GM23338 (cell line): ENCODE measurements around the gene INO80.

Source experiments
- CREB1 ChIP-seq: fragments of 250-450 bp; sonication (Bioruptor Pico); IDR thresholded peaks from 2 replicates; pipeline ENCODE4 v1.5.0; 2020; ENCODE audit warnings: low read depth, mild to moderate bottlenecking, moderate library complexity
- EZH2 ChIP-seq: fragments of 200-600 bp; sonication (generic); IDR thresholded peaks from one replicate; pipeline ENCODE4 v1.8.0; 2017; ENCODE audit warnings: antibody characterized with exemption, mild to moderate bottlenecking, low read depth; ENCODE audit not compliant: unreplicated experiment
- EZH2phosphoT487 ChIP-seq: fragments of 200-600 bp; sonication (generic); IDR thresholded peaks from one replicate; pipeline ENCODE4 v1.8.1; 2018; ENCODE audit warnings: antibody characterized with exemption; ENCODE audit not compliant: unreplicated experiment
- POLR2AphosphoS5 ChIP-seq: IDR thresholded peaks from 2 replicates; pipeline ENCODE4 v1.6.1; 2016; ENCODE audit warnings: antibody characterized with exemption, low read depth
- REST ChIP-seq: IDR thresholded peaks from one replicate; pipeline ENCODE4 v1.6.1; 2018; ENCODE audit warnings: antibody characterized with exemption; ENCODE audit not compliant: unreplicated experiment
- STAT1 ChIP-seq: IDR thresholded peaks from one replicate; pipeline ENCODE4 v1.6.1; 2016; ENCODE audit warnings: antibody characterized with exemption; ENCODE audit not compliant: unreplicated experiment
- ZNF114 ChIP-seq: fragments of 250-450 bp; sonication (Bioruptor Pico); IDR thresholded peaks from 2 replicates; pipeline ENCODE4 v1.5.0; 2020; ENCODE audit warnings: mild to moderate bottlenecking, moderate library complexity
- TF ChIP-seq, protein P1 (sequence below), 2 experiments: fragments of 200-600 bp in 1 of 2; sonication (generic) in 1 of 2; conservative IDR thresholded peaks; 2 replicates each; pipeline versions ENCODE4 v1.5.1 to v1.6.1; 2016 to 2017; ENCODE audit warnings: antibody characterized with exemption in 2 of 2, low read depth in 2 of 2, mild to moderate bottlenecking in 2 of 2, moderate library complexity in 1 of 2
- TF ChIP-seq, protein P2 (sequence below): IDR thresholded peaks from 2 replicates; pipeline ENCODE4 v1.6.1; 2016; ENCODE audit warnings: antibody characterized with exemption

DNA sequence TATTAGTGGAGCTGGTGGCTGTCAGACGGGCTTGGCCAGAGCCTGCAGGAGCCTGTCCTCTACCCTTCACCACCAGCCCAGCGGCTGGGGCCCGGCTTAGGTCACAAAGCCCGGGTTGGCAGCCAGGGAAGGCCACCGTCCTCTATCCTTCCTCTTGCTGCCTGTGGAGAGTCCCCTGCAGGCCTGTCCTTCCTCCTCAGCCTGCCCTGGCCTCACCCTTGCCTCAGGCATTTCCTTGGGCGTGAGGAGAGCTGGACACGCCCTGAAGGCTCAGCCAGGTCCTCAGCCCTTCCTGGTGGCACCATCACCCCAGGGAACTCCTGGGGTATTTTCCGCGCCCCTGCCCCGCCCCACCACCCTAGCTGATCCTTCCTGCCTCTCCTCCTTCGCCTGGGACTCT lies 155.2 kb downstream of the INO80 start:
- TF ChIP-seq, protein P1, sequence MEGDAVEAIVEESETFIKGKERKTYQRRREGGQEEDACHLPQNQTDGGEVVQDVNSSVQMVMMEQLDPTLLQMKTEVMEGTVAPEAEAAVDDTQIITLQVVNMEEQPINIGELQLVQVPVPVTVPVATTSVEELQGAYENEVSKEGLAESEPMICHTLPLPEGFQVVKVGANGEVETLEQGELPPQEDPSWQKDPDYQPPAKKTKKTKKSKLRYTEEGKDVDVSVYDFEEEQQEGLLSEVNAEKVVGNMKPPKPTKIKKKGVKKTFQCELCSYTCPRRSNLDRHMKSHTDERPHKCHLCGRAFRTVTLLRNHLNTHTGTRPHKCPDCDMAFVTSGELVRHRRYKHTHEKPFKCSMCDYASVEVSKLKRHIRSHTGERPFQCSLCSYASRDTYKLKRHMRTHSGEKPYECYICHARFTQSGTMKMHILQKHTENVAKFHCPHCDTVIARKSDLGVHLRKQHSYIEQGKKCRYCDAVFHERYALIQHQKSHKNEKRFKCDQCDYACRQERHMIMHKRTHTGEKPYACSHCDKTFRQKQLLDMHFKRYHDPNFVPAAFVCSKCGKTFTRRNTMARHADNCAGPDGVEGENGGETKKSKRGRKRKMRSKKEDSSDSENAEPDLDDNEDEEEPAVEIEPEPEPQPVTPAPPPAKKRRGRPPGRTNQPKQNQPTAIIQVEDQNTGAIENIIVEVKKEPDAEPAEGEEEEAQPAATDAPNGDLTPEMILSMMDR (conservative IDR thresholded peaks at IDR 0.05; ENCODE audit: low read depth in 2 of 2): no peak
- TF ChIP-seq POLR2AphosphoS5: no peak
- TF ChIP-seq EZH2: no peak
- no peak for TF ChIP-seq EZH2phosphoT487
- TF ChIP-seq, protein P2, sequence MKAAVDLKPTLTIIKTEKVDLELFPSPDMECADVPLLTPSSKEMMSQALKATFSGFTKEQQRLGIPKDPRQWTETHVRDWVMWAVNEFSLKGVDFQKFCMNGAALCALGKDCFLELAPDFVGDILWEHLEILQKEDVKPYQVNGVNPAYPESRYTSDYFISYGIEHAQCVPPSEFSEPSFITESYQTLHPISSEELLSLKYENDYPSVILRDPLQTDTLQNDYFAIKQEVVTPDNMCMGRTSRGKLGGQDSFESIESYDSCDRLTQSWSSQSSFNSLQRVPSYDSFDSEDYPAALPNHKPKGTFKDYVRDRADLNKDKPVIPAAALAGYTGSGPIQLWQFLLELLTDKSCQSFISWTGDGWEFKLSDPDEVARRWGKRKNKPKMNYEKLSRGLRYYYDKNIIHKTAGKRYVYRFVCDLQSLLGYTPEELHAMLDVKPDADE: no peak
- TF ChIP-seq REST: no peak
- no peak for TF ChIP-seq ZNF114 (CRISPR knock-in tag)
- TF ChIP-seq CREB1 (CRISPR knock-in tag): no peak
- no peak for TF ChIP-seq STAT1
